ENCODE data around the gene TMPRSS7. TPM values are rescaled to one million over a fixed set of nuclear protein-coding genes. Genes with fewer than 3 reads are reported as not detected.

Gene TMPRSS7
- polyA plus RNA-seq, 3 donors: not detected

DNA sequence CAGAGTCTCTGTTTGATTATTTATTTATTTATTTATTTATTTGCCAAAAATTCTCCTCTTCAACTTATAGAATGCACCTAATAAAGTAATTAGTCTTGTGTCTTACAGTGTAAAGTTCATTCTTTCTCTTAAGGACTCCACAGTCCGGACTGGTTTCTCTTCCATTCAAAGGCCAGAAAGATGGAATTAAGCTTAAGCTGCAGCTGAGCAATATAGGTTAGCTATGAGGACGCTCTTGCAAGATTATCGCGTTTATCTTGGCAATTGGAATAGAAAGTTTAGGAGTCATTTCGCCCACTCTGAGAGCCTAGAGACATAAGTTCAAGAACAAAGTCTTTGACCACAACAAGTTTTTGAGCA is 20.8 kb upstream of the TMPRSS7 start:
- WGBS (ENCODE audit: insufficient coverage): 100% methylated on average over 1 of the region's 5 CpGs
- H3K27ac ChIP-seq (ENCODE audit: low read depth in 1 of 2, low read length in 2 of 2): no peak overlapping the region
- peaks cover 0 to 3% (median 0%) of the 10 kb centered on the region in 3 donors for H3K27me3 Mint-ChIP-seq (ENCODE audit: low read depth in 3 of 3)
- H3K27ac Mint-ChIP-seq: no peak overlapping the region
- peaks cover 13% of the 10 kb centered on the region for H3K4me1 Mint-ChIP-seq
- intact Hi-C loops (cut with micrococcal nuclease): no loop called here
- H3K27me3 ChIP-seq (ENCODE audit: control insufficient read depth in 2 of 2, insufficient read depth in 2 of 2, low read length in 2 of 2): no peaks in the 10 kb centered on the region
- H3K36me3 Mint-ChIP-seq: no peaks in the 10 kb centered on the region
- no peak overlapping the region for H3K9ac ChIP-seq (ENCODE audit: insufficient read depth, low read length, poor library complexity, severe bottlenecking)
- no peaks in the 10 kb centered on the region for H3K9me3 ChIP-seq (replicated peaks in 1 of 2; ENCODE audit: control insufficient read depth in 1 of 2, insufficient read depth in 1 of 2, low read length in 2 of 2)
- peak overlapping the region; percentile 14 for H3K4me2 ChIP-seq (replicated peaks; ENCODE audit: extremely low read depth, low read length, poor library complexity, severe bottlenecking)
- peaks cover 8 to 11% of the 10 kb centered on the region in 2 donors for H3K4me1 ChIP-seq (ENCODE audit: control insufficient read depth in 1 of 2, insufficient read depth in 2 of 2, low read length in 2 of 2)
- no peak for DNase-seq
- H3K79me2 ChIP-seq (ENCODE audit: insufficient read depth, low read length): no peaks in the 10 kb centered on the region
- no peaks in the 10 kb centered on the region for H3K36me3 ChIP-seq (replicated peaks in 1 of 2; ENCODE audit: control insufficient read depth in 1 of 2, insufficient read depth in 2 of 2, low read length in 2 of 2)
- H3K9me3 Mint-ChIP-seq: peaks cover 0 to 5% (median 0%) of the 10 kb centered on the region in 7 donors
- H3K4me3 Mint-ChIP-seq: peak overlapping the region in 1 of 2 donors; percentile 28
- H4K20me1 ChIP-seq (ENCODE audit: insufficient read depth, low read length): no peaks in the 10 kb centered on the region
- no peak overlapping the region for H3K4me3 ChIP-seq (replicated peaks in 1 of 3; ENCODE audit: low read depth in 2 of 3, low read length in 3 of 3)
- TF ChIP-seq, protein P1, sequence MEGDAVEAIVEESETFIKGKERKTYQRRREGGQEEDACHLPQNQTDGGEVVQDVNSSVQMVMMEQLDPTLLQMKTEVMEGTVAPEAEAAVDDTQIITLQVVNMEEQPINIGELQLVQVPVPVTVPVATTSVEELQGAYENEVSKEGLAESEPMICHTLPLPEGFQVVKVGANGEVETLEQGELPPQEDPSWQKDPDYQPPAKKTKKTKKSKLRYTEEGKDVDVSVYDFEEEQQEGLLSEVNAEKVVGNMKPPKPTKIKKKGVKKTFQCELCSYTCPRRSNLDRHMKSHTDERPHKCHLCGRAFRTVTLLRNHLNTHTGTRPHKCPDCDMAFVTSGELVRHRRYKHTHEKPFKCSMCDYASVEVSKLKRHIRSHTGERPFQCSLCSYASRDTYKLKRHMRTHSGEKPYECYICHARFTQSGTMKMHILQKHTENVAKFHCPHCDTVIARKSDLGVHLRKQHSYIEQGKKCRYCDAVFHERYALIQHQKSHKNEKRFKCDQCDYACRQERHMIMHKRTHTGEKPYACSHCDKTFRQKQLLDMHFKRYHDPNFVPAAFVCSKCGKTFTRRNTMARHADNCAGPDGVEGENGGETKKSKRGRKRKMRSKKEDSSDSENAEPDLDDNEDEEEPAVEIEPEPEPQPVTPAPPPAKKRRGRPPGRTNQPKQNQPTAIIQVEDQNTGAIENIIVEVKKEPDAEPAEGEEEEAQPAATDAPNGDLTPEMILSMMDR (IDR thresholded peaks at IDR 0.05): no peak
- H2AFZ ChIP-seq (ENCODE audit: insufficient read depth, low read depth, low read length, poor library complexity, severe bottlenecking): peak overlapping the region; percentile 55

DNA sequence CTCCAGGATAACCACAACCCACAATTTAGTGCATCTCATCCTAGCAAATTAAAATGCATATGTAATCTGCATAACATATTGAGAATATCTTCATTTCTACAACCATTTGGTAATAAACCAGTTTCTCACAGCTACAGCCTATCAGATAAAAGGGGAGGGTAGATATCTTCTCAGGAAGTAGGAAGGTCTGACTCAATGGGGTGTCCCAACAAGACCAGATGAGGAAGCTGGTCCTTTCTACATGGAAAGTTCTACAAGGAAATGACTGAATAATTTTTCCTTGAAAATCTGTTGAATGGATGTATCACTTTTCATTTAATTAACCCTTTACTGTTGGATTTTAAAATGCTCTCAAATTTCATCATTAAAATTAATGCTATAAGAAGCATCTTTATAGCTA is 17.4 kb upstream of the TMPRSS7 start:
- no peaks in the 10 kb centered on the region for H4K20me1 ChIP-seq (ENCODE audit: insufficient read depth, low read length)
- Mint-ChIP-seq H3K4me1 (peaks cover 17% of the 10 kb centered on the region), H3K27ac (no peak overlapping the region), H3K27me3 (ENCODE audit: low read depth in 3 of 3) (peaks cover 0 to 2% (median 0%) of the 10 kb centered on the region in 3 donors), H3K9me3 (peaks cover 0 to 6% (median 0%) of the 10 kb centered on the region in 7 donors), H3K36me3 (no peaks in the 10 kb centered on the region), H3K4me3 (no peak overlapping the region)
- TF ChIP-seq, protein P1 (IDR thresholded peaks at IDR 0.05): no peak
- intact Hi-C loops (cut with micrococcal nuclease): no loop called here
- no peaks in the 10 kb centered on the region for H3K27me3 ChIP-seq (ENCODE audit: control insufficient read depth in 2 of 2, insufficient read depth in 2 of 2, low read length in 2 of 2)
- no peak overlapping the region for H2AFZ ChIP-seq (ENCODE audit: insufficient read depth, low read depth, low read length, poor library complexity, severe bottlenecking)
- H3K9ac ChIP-seq (ENCODE audit: insufficient read depth, low read length, poor library complexity, severe bottlenecking): no peak overlapping the region
- DNase-seq: peak; percentile 12 to 62 (median 33)
- no peaks in the 10 kb centered on the region for H3K36me3 ChIP-seq (replicated peaks in 1 of 2; ENCODE audit: control insufficient read depth in 1 of 2, insufficient read depth in 2 of 2, low read length in 2 of 2)
- H3K27ac ChIP-seq (ENCODE audit: low read depth in 1 of 2, low read length in 2 of 2): no peak overlapping the region
- no peaks in the 10 kb centered on the region for H3K79me2 ChIP-seq (ENCODE audit: insufficient read depth, low read length)
- peaks cover 8 to 11% of the 10 kb centered on the region in 2 donors for H3K4me1 ChIP-seq (ENCODE audit: control insufficient read depth in 1 of 2, insufficient read depth in 2 of 2, low read length in 2 of 2)
- no peak overlapping the region for H3K4me3 ChIP-seq (replicated peaks in 1 of 3; ENCODE audit: low read depth in 2 of 3, low read length in 3 of 3)
- H3K9me3 ChIP-seq (replicated peaks in 1 of 2; ENCODE audit: control insufficient read depth in 1 of 2, insufficient read depth in 1 of 2, low read length in 2 of 2): no peaks in the 10 kb centered on the region
- H3K4me2 ChIP-seq (replicated peaks; ENCODE audit: extremely low read depth, low read length, poor library complexity, severe bottlenecking): no peak overlapping the region

Data from CD14-positive monocyte (primary cell).